Endothelial cell of umbilical vein (primary cell): ENCODE measurements around the gene TTC9B. TPM values are rescaled to one million over a fixed set of nuclear protein-coding genes. Genes with fewer than 3 reads are reported as not detected.

ENCODE experiments used
- Bru-seq: library from RNA; stranded (reverse); fragments of 400-500 nt; gene quantifications from one replicate; lab custom pipeline; 2021; lab: Mats Ljungman, UMichigan
- BruChase-seq, 2 experiments: library from RNA; stranded (reverse); fragments of 400-500 nt; gene quantifications; one replicate each; lab custom pipeline; 2021; lab: Mats Ljungman, UMichigan
- BruUV-seq: library from RNA; stranded (reverse); fragments of 400-500 nt; replicated peaks from 2 replicates; lab custom pipeline; 2021; lab: Mats Ljungman, UMichigan
- CTCF ChIA-PET: fragments of 300-600, 350-600 bp; sonication (Branson Sonifier 250); formaldehyde crosslinking; loops from one replicate; lab custom pipeline; 2021; ENCODE audit warnings: antibody characterized with exemption, inconsistent platforms; lab: Charles Lee
- POLR2A ChIA-PET: fragments of 300-600, 350-600 bp; sonication (Branson Sonifier 250); formaldehyde crosslinking; loops from one replicate; lab custom pipeline; 2021; ENCODE audit warnings: antibody characterized with exemption, inconsistent platforms; lab: Charles Lee
- DNase-seq: peaks from one replicate; pipeline ENCODE4 v3.0.0-alpha.2; 2011; ENCODE audit warnings: low read depth, low spot score
- FAIRE-seq: peaks from 2 replicates; lab custom pipeline; 2011; peaks lifted over from hg19 to GRCh38; lab: Jason Lieb, UNC
- H2AFZ ChIP-seq: 2 replicates; pipeline ENCODE4 v1.6.0; 2012; ENCODE audit warnings: low read depth, low read length, control low read depth, inconsistent platforms
- H3K27ac ChIP-seq: 2 replicates; pipeline ENCODE4 v1.5.1; 2011; ENCODE audit warnings: low read depth, mild to moderate bottlenecking, control low read depth, low read length, moderate library complexity; ENCODE audit not compliant: insufficient read depth
- H3K27me3 ChIP-seq, 2 experiments: 2 replicates each; pipeline versions ENCODE4 v1.6.0 to v1.6.1; 2011; ENCODE audit warnings: low read length in 2 of 2, mixed read lengths in 1 of 2; ENCODE audit not compliant: control insufficient read depth in 2 of 2, insufficient read depth in 2 of 2
- H3K36me3 ChIP-seq, 2 experiments: 2 replicates in 1 of 2; 3 replicates in 1 of 2; pipeline ENCODE4 v1.5.1; 2011; ENCODE audit warnings: low read length in 2 of 2, mild to moderate bottlenecking in 1 of 2, moderate library complexity in 1 of 2; ENCODE audit not compliant: control insufficient read depth in 2 of 2, insufficient read depth in 2 of 2; ENCODE audit errors: extremely low read depth in 1 of 2
- H3K4me1 ChIP-seq: 3 replicates; pipeline ENCODE4 v1.5.1; 2011; ENCODE audit warnings: mild to moderate bottlenecking, low read length; ENCODE audit not compliant: control insufficient read depth, insufficient read depth; ENCODE audit errors: extremely low read depth
- H3K4me2 ChIP-seq: 2 replicates; pipeline ENCODE4 v1.6.1; 2011; ENCODE audit warnings: low read length, control low read depth, mixed read lengths; ENCODE audit not compliant: insufficient read depth
- H3K4me3 ChIP-seq, 3 experiments: fragments of 200-600 bp in 1 of 3; sonication (generic), shearing (Covaris generic) in 1 of 3; replicated peaks in 1 of 3; 2 replicates each; pipeline ENCODE4 v1.5.1; 2011 to 2016; ENCODE audit warnings: control low read depth in 3 of 3, low read length in 3 of 3, mild to moderate bottlenecking in 2 of 3, inconsistent platforms in 1 of 3, low read depth in 1 of 3, moderate library complexity in 1 of 3; ENCODE audit not compliant: insufficient read depth in 1 of 3
- H3K79me2 ChIP-seq: 2 replicates; pipeline ENCODE4 v1.6.0; 2012; ENCODE audit warnings: low read length, inconsistent platforms; ENCODE audit not compliant: control insufficient read depth, insufficient read depth
- H3K9ac ChIP-seq: replicated peaks from 2 replicates; pipeline ENCODE3; 2011; ENCODE audit warnings: low read length, control low read depth; ENCODE audit not compliant: insufficient read depth; ENCODE audit errors: extremely low read depth
- H3K9me1 ChIP-seq: replicated peaks from 3 replicates; pipeline ENCODE4 v1.6.0; 2011; ENCODE audit warnings: mild to moderate bottlenecking, low read length; ENCODE audit not compliant: control insufficient read depth, insufficient read depth; ENCODE audit errors: extremely low read depth
- H3K9me3 ChIP-seq: replicated peaks from 2 replicates; pipeline ENCODE4 v1.5.1; 2012; ENCODE audit warnings: low read length, inconsistent platforms; ENCODE audit not compliant: control insufficient read depth, insufficient read depth
- H4K20me1 ChIP-seq: replicated peaks from 2 replicates; pipeline ENCODE3; 2011; ENCODE audit warnings: mild to moderate bottlenecking, low read length; ENCODE audit not compliant: control insufficient read depth, insufficient read depth; ENCODE audit errors: extremely low read depth
- FOS ChIP-seq: IDR thresholded peaks from 2 replicates; pipeline ENCODE4 v1.6.1; 2011; ENCODE audit warnings: mild to moderate bottlenecking, low read length, moderate library complexity, borderline replicate concordance; ENCODE audit not compliant: insufficient read depth
- POLR2A ChIP-seq: IDR thresholded peaks from 2 replicates; pipeline ENCODE4 v1.6.1; 2012; ENCODE audit warnings: low read depth, mild to moderate bottlenecking, control low read depth, low read length
- dilution Hi-C: fragments of 300-500 bp; cut with MboI; formaldehyde crosslinking; loops from one replicate; pipeline ENCODE4 v1.15.0; 2019; ENCODE audit warnings: low sequenced_read_pairs; ENCODE audit not compliant: extremely low pct_ligation_motif_present
- intact Hi-C: fragments of 100-400 bp; cut with micrococcal nuclease; formaldehyde crosslinking; loops from one replicate; pipeline ENCODE4 v1.10.0; 2022
- long read RNA-seq: library from polyadenylated mRNA; stranded (forward); transcript quantifications from one replicate; pipeline ENCODE4 v2.0.0, GENCODE V29; 2021
- polyA minus RNA-seq, 3 experiments: library from RNA; depleted of rRNA, polyadenylated mRNA; stranded (reverse); fragments of >200 nt; gene quantifications; 1 replicate in 1 of 3; 2 replicates in 2 of 3; pipeline ENCODE4 v1.2.3, GENCODE V29; 2011
- polyA plus RNA-seq, 4 experiments: library from polyadenylated mRNA; depleted of rRNA in 3 of 4; stranded (reverse) in 3 of 4; unstranded in 1 of 4; fragments of >200 nt; gene quantifications; 2 replicates each; pipeline versions ENCODE4 v1.2.1 to v1.2.3, GENCODE V29; 2011 to 2012; ENCODE audit warnings: missing spikeins in 1 of 4
- total RNA-seq: library from RNA; stranded (reverse); gene quantifications from 2 replicates; pipeline ENCODE4 v1.2.3, GENCODE V29; 2021
- TF ChIP-seq, protein P1 (sequence below), 2 donors: IDR thresholded peaks; 1 replicate in 1 of 2; 2 replicates in 1 of 2; pipeline ENCODE4 v1.5.1; 2011; ENCODE audit warnings: low read length in 2 of 2, mild to moderate bottlenecking in 2 of 2, moderate library complexity in 2 of 2, control low read depth in 1 of 2, inconsistent platforms in 1 of 2, low read depth in 1 of 2; ENCODE audit not compliant: insufficient read depth in 1 of 2; ENCODE audit errors: extremely low read depth in 1 of 2

The TTC9B gene
- total RNA-seq: not detected in 2 replicates
- polyA plus RNA-seq: not detected in 2 replicates
- polyA plus RNA-seq (2011; cell fraction: cytosol; rRNA removed): not detected in 2 replicates
- polyA plus RNA-seq (2011; cell fraction: nucleus; rRNA removed): not detected in 2 replicates
- 0.13 and 0.14 TPM in 2 replicates for polyA plus RNA-seq (2012)
- not detected in 2 replicates for polyA minus RNA-seq
- not detected for polyA minus RNA-seq (2011; cell fraction: cytosol; rRNA and poly(A)+ RNA removed)
- polyA minus RNA-seq (2011; cell fraction: nucleus; rRNA and poly(A)+ RNA removed): not detected in 2 replicates
- Bru-seq, nascent RNA: not detected
- BruChase-seq, experiment 1, labeled RNA remaining after a 6-hour chase: percentile 17 among the genes with signal in this experiment
- BruChase-seq, experiment 2, labeled RNA remaining after a 2-hour chase: not detected
- long read RNA-seq, partial matches to known transcripts: 0 of 1 reads
- long read RNA-seq, other reads (novel, unspliced or antisense): 0 of 1 reads

DNA sequence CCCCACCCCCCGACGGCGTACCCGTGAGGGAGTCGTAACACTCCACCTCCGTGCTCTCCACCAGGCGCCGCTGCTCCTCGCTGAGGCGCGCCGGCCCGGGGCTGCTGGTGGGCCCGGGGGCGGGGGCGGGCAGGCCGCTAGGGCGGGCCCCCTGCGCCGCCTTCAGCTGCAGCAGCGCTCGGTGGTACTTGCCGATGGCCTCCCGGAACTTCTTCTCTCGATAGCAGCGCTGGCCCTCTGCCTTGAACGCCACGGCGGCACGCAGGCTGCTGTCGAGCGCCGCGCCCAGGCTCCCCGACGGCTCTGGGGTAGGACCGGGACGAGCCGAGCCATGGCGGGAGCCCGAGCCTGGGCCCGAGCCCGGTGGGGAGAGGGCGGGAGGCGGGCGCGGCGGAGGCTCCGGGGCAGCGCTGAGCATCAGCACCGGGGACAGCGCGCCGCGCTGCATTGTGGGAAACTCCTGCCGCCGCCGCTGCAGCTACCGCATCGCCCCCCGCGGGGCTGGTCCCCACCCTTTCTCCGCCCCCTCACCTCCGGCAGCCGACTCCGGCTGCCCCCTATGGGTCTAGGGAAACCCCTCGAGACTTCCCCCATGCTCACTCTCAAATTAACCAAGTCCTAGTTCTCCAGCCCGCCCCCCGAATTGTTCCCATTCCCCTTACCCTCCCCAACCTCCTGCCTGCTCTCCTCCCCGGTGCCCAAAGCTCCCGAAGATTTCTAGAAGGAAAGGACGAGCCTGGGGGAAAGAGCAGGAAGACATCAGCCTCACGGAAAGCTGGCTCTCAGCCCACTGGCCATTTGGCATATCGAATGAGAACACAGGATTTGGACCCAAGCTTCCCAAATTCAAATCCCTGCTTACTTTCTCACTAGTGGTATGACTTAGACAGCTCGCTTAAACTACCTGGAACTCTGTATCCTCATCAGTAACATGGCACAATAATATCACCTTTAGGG lies at the start of gene TTC9B:
Gene TTC9B, minus strand, starts transcription at position 451 of the 957 bp plus-strand sequence. Its CDS starts 3 bp downstream, at position 448.
- no peak for TF ChIP-seq POLR2A
- no peak for TF ChIP-seq FOS
- TF ChIP-seq, protein P1, sequence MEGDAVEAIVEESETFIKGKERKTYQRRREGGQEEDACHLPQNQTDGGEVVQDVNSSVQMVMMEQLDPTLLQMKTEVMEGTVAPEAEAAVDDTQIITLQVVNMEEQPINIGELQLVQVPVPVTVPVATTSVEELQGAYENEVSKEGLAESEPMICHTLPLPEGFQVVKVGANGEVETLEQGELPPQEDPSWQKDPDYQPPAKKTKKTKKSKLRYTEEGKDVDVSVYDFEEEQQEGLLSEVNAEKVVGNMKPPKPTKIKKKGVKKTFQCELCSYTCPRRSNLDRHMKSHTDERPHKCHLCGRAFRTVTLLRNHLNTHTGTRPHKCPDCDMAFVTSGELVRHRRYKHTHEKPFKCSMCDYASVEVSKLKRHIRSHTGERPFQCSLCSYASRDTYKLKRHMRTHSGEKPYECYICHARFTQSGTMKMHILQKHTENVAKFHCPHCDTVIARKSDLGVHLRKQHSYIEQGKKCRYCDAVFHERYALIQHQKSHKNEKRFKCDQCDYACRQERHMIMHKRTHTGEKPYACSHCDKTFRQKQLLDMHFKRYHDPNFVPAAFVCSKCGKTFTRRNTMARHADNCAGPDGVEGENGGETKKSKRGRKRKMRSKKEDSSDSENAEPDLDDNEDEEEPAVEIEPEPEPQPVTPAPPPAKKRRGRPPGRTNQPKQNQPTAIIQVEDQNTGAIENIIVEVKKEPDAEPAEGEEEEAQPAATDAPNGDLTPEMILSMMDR (IDR thresholded peaks at IDR 0.05; ENCODE audit: extremely low read depth in 1 of 2, insufficient read depth in 1 of 2, low read depth in 1 of 2, low read length in 2 of 2): peak in 1 of 2 donors; percentile 9
- H4K20me1 ChIP-seq: no peaks in the 10 kb centered on the region
- H3K27me3 ChIP-seq: peaks cover 18% of the 10 kb centered on the region in 2 experiments
- no peak within 1 kb of the TSS for H3K4me3 ChIP-seq
- H2AFZ ChIP-seq: no peak within 1 kb of the TSS
- DNase-seq (no peak), FAIRE-seq (peak; percentile 40)
- CTCF ChIA-PET: interaction anchor here (1.0 to 1.6 kb wide), 6 partner anchors 25 to 78 kb away, joined by 3 to 4 read pairs (median 3); no protein-coding TSS in a partner anchor
- no TSS peak for BruUV-seq
- intact Hi-C loops (loop anchor here (1.0 kb wide), 1 partner anchor 79 kb away; no protein-coding TSS in a partner anchor), dilution Hi-C loops (no loop called here)
- no peaks in the 10 kb centered on the region for H3K9me3 ChIP-seq
- H3K9ac ChIP-seq: no peak within 1 kb of the TSS
- peaks cover 11% of the 10 kb centered on the region for H3K4me1 ChIP-seq
- POLR2A ChIA-PET: no interaction called here
- H3K4me2 ChIP-seq: no peak within 1 kb of the TSS
- H3K27ac ChIP-seq: no peak within 1 kb of the TSS
- no peaks in the 10 kb centered on the region for H3K36me3 ChIP-seq
- H3K79me2 ChIP-seq: no peaks in the 10 kb centered on the region
- H3K9me1 ChIP-seq: no peaks in the 10 kb centered on the region
